ENCODE measurements around the gene UBL4A. TPM values are rescaled to one million over a fixed set of nuclear protein-coding genes. Genes with fewer than 3 reads are reported as not detected.

The UBL4A gene
- polyA plus RNA-seq, 1 of the 3 experiments (the other 2 are of a cell fraction): 27.8 TPM

GRCh38 chrX:154460326-154460725, 26.1 kb downstream of the UBL4A start (continued):
- TF ChIP-seq REST (IDR thresholded peaks at IDR 0.05; ENCODE audit: low read depth, low read length) (no peak), TAF1 (IDR thresholded peaks at IDR 0.05; ENCODE audit: borderline replicate concordance, low read depth, low read length) (no peak), YY1 (IDR thresholded peaks at IDR 0.05; ENCODE audit: low read depth) (no peak), TCF12 (IDR thresholded peaks at IDR 0.05) (no peak), MEF2A (IDR thresholded peaks at IDR 0.05; ENCODE audit: borderline replicate concordance, low read depth) (no peak), NRF1 (IDR thresholded peaks at IDR 0.05; ENCODE audit: low read depth, low read length) (no peak)

- peak overlapping the region; percentile 66 to 67; a peak in 3 of 4 replicates for H3K4me3 ChIP-seq (ENCODE audit: low read depth in 2 of 2, low read length in 1 of 2)
- WGBS (ENCODE audit: low lambda C conversion rate): 58% methylated on average over 4 of the region's 14 CpGs
- no peak overlapping the region for H3K27ac ChIP-seq (ENCODE audit: low read depth in 2 of 2, low read length in 1 of 2)
- ChIA-PET CTCF (interaction anchor here (0.9 to 1.5 kb wide), 5 partner anchors 14 to 74 kb away, joined by 3 to 4 read pairs (median 3); partner anchors contain the start of gene UBL4A), POLR2A (interaction anchor here (0.8 to 2.1 kb wide), 6 partner anchors 15 to 59 kb away, joined by 3 to 8 read pairs (median 4); partner anchors contain the start of genes LAGE3 and UBL4A)
- peaks cover 36% of the 10 kb centered on the region for H4K20me1 ChIP-seq (ENCODE audit: insufficient read depth)
- H3K9ac ChIP-seq: peak overlapping the region; percentile 68; the same call in 1 of the 2 replicates
- no peaks in the 10 kb centered on the region for H3K9me3 ChIP-seq
- peak overlapping the region; percentile 82 for H3K4me2 ChIP-seq
- H3K27me3 ChIP-seq (ENCODE audit: insufficient read depth): no peaks in the 10 kb centered on the region
- H3K4me1 ChIP-seq (ENCODE audit: control insufficient read depth in 1 of 2, insufficient read depth in 2 of 2, low read depth in 1 of 2, low read length in 1 of 2): peaks cover 0 to 12% of the 10 kb centered on the region in 2 experiments; a peak in 1 of 4 replicates
- H3K9me2 ChIP-seq: no peaks in the 10 kb centered on the region
- peaks cover 35% of the 10 kb centered on the region for H3K79me2 ChIP-seq (ENCODE audit: insufficient read depth)
- H3F3A ChIP-seq (replicated peaks; ENCODE audit: insufficient read depth): peaks cover 4% of the 10 kb centered on the region
- H2AFZ ChIP-seq (ENCODE audit: low read depth): no peak overlapping the region
- peaks cover 0 to 12% of the 10 kb centered on the region in 2 experiments for H3K36me3 ChIP-seq (replicated peaks in 1 of 2; ENCODE audit: control insufficient read depth in 1 of 2, insufficient read depth in 2 of 2, low read length in 1 of 2)
- DNase-seq: peak; percentile 74
- no peak for TF ChIP-seq POLR2AphosphoS5 (IDR thresholded peaks at IDR 0.05; ENCODE audit: low read depth, low read length)
- no peak for TF ChIP-seq CTCF (IDR thresholded peaks at IDR 0.05)
- no peak for TF ChIP-seq RXRA (IDR thresholded peaks at IDR 0.05; ENCODE audit: borderline replicate concordance, low read depth)
- no peak for TF ChIP-seq GATA2 (CRISPR knock-in tag; IDR thresholded peaks at IDR 0.05)
- TF ChIP-seq TAF1 (IDR thresholded peaks at IDR 0.05; ENCODE audit: borderline replicate concordance, low read depth, low read length): no peak
- no peak for TF ChIP-seq YY1 (IDR thresholded peaks at IDR 0.05; ENCODE audit: low read depth)
- TF ChIP-seq EZH2phosphoT487 (IDR thresholded peaks at IDR 0.05; ENCODE audit: borderline replicate concordance, low read depth): no peak
- TF ChIP-seq ZBTB33 (IDR thresholded peaks at IDR 0.05; ENCODE audit: borderline replicate concordance, low read depth): no peak
- no peak for TF ChIP-seq FOXM1 (IDR thresholded peaks at IDR 0.05; ENCODE audit: low read depth)
- TF ChIP-seq NFIC (IDR thresholded peaks at IDR 0.05; ENCODE audit: borderline replicate concordance): no peak
- TF ChIP-seq FOSL2 (IDR thresholded peaks at IDR 0.05; ENCODE audit: borderline replicate concordance, low read depth): no peak
- no peak for TF ChIP-seq CHD2 (IDR thresholded peaks at IDR 0.05; ENCODE audit: low read length, partially characterized antibody)
- no peak for TF ChIP-seq ELF1 (IDR thresholded peaks at IDR 0.05)
- no peak for TF ChIP-seq TEAD4 (IDR thresholded peaks at IDR 0.05; ENCODE audit: borderline replicate concordance, insufficient read depth)
- TF ChIP-seq EP300 (IDR thresholded peaks at IDR 0.05; ENCODE audit: borderline replicate concordance in 1 of 2, low read depth in 1 of 2, low read length in 1 of 2): no peak
- TF ChIP-seq SIN3A (IDR thresholded peaks at IDR 0.05; ENCODE audit: borderline replicate concordance, low read depth, low read length): no peak
- no peak for TF ChIP-seq GABPA (IDR thresholded peaks at IDR 0.05; ENCODE audit: low read depth)
- TF ChIP-seq IRF3 (IDR thresholded peaks at IDR 0.05; ENCODE audit: low read depth, low read length): no peak
These were observed 26.6 kb downstream of the UBL4A start for GRCh38 chrX:154459832-154460231.
